SKM-1 treated with dmso at 0.1 percent for 144 hours (cell line): Measurements from ENCODE around the gene ANKRD2.

Experiments
- DNase-seq: peaks from one replicate; lab custom pipeline; 2025; ENCODE audit not compliant: unreplicated experiment; lab: John Stamatoyannopoulos, UW

ANKRD2 gene

GRCh38 chr10:97596101-97597082, 23.8 kb downstream of the ANKRD2 start:
- no peak for DNase-seq

GRCh38 chr10:97597778-97598177, 25.2 kb downstream of the ANKRD2 start:
- no peak for DNase-seq

- DNase-seq = no peak
Observed at GRCh38 chr10:97598407-97599271, 26.1 kb downstream of the ANKRD2 start.

- no peak for DNase-seq
Observed at GRCh38 chr10:97599272-97599619, 26.7 kb downstream of the ANKRD2 start.

GRCh38 chr10:97600616-97601015, 28.0 kb downstream of the ANKRD2 start:
- DNase-seq = no peak

- no peak for DNase-seq
Observed at GRCh38 chr10:97601268-97602215, 29.0 kb downstream of the ANKRD2 start.

GRCh38 chr10:97607095-97607636, 34.6 kb downstream of the ANKRD2 start:
- no peak for DNase-seq

GRCh38 chr10:97608991-97609561, 36.5 kb downstream of the ANKRD2 start:
- no peak for DNase-seq

- DNase-seq = no peak
Observed at GRCh38 chr10:97611473-97611872, 38.9 kb downstream of the ANKRD2 start.

- no peak for DNase-seq
Observed at GRCh38 chr10:97612386-97612785, 39.8 kb downstream of the ANKRD2 start.

- DNase-seq = no peak
Observed at GRCh38 chr10:97618285-97618684, 45.7 kb downstream of the ANKRD2 start.

- no peak for DNase-seq
Observed at GRCh38 chr10:97618733-97619132, 46.2 kb downstream of the ANKRD2 start.

- no peak for DNase-seq
Observed at GRCh38 chr10:97623277-97623676, 50.7 kb downstream of the ANKRD2 start.

- no peak for DNase-seq
Observed at GRCh38 chr10:97627731-97628130, 55.2 kb downstream of the ANKRD2 start.

GRCh38 chr10:97628228-97628627, 55.6 kb downstream of the ANKRD2 start:
- no peak for DNase-seq

- DNase-seq = no peak
Observed at GRCh38 chr10:97629289-97629688, 56.7 kb downstream of the ANKRD2 start.

GRCh38 chr10:97631098-97631497, 58.5 kb downstream of the ANKRD2 start:
- DNase-seq = no peak

GRCh38 chr10:97632949-97633884, 60.6 kb downstream of the ANKRD2 start, which contains the start of gene MORN4:
Gene MORN4 (minus strand): TSS chr10:97633500. CDS start chr10:97619653, 13,847 bp downstream.
- DNase-seq = peak; percentile 86
